Fibroblast of the aortic adventitia (primary cell): Measurements from ENCODE around the gene STIM2. TPM values are rescaled to one million over a fixed set of nuclear protein-coding genes. Genes with fewer than 3 reads are reported as not detected.

Experiments
- DNase-seq: peaks from one replicate; pipeline ENCODE4 v3.0.0-alpha.2; 2010; ENCODE audit warnings: low read depth
- H3K4me3 ChIP-seq: 2 replicates; pipeline ENCODE4 v1.5.1; 2011; ENCODE audit warnings: low read depth, mild to moderate bottlenecking, control low read depth, low read length, moderate library complexity
- CTCF ChIP-seq: IDR thresholded peaks from 2 replicates; pipeline ENCODE4 v1.5.1; 2011; ENCODE audit warnings: mild to moderate bottlenecking, low read length, control low read depth, inconsistent platforms; ENCODE audit not compliant: insufficient read depth
- total RNA-seq: library from RNA; depleted of rRNA; stranded (reverse); fragments of >200 nt; gene quantifications from 2 replicates; pipeline ENCODE4 v1.2.3, GENCODE V29; 2012; ENCODE audit warnings: low replicate concordance

Gene STIM2
- total RNA-seq, 1 donor: 31.2 TPM

- DNase-seq: no peak
Measured at GRCh38 chr4:26931966-26932365, 71.3 kb downstream of the STIM2 start.

GRCh38 chr4:26935397-26935796 is 74.8 kb downstream of the STIM2 start:
- DNase-seq: no peak
- TF ChIP-seq CTCF: no peak
- H3K4me3 ChIP-seq: no peak overlapping the region

More at GRCh38 chr4:26931966-26932365, 71.3 kb downstream of the STIM2 start:
- TF ChIP-seq CTCF: no peak
- no peak overlapping the region for H3K4me3 ChIP-seq

GRCh38 chr4:26936284-26937065 is 75.8 kb downstream of the STIM2 start:
- no peak for TF ChIP-seq CTCF
- peak; percentile 19 for DNase-seq
- H3K4me3 ChIP-seq: no peak overlapping the region

GRCh38 chr4:26937139-26937538 is 76.5 kb downstream of the STIM2 start:
- TF ChIP-seq CTCF: no peak
- DNase-seq: no peak
- H3K4me3 ChIP-seq: no peak overlapping the region

GRCh38 chr4:26937567-26937966 is 76.9 kb downstream of the STIM2 start:
- H3K4me3 ChIP-seq: no peak overlapping the region
- no peak for TF ChIP-seq CTCF
- no peak for DNase-seq

- DNase-seq: no peak
- no peak overlapping the region for H3K4me3 ChIP-seq
- TF ChIP-seq CTCF: no peak
Measured at GRCh38 chr4:26938516-26938915, 77.9 kb downstream of the STIM2 start.

GRCh38 chr4:26941951-26942350 is 81.3 kb downstream of the STIM2 start:
- no peak for TF ChIP-seq CTCF
- H3K4me3 ChIP-seq: no peak overlapping the region
- no peak for DNase-seq
